Femur (tissue), 1 donor: ENCODE results near the gene DTX2.
"Not testable (repeated sequence)": the region's sequence is repeated elsewhere in the genome, so short reads cannot be mapped to it uniquely, and the experiment has no call there.

ENCODE experiments used
- DNase-seq: peaks from one replicate; pipeline ENCODE4 v3.0.0-alpha.2; 2017

The DTX2 gene

GRCh38 chr7:76445577-76446008, 15.9 kb upstream of the DTX2 start:
- DNase-seq = not testable (repeated sequence)

GRCh38 chr7:76457017-76457416, 4.5 kb upstream of the DTX2 start:
- DNase-seq = not testable (repeated sequence)

- DNase-seq = not testable (repeated sequence)
Measured at GRCh38 chr7:76458504-76458903, 3.0 kb upstream of the DTX2 start.

- DNase-seq = not testable (repeated sequence)
Measured at GRCh38 chr7:76460767-76461166, 742 bp upstream of the DTX2 start.

- not testable (repeated sequence) for DNase-seq
Measured at GRCh38 chr7:76462271-76462882, 868 bp downstream of the DTX2 start.

- not testable (repeated sequence) for DNase-seq
Measured at GRCh38 chr7:76464959-76465358, 3.5 kb downstream of the DTX2 start.

- not testable (repeated sequence) for DNase-seq
Measured at GRCh38 chr7:76465950-76466349, 4.4 kb downstream of the DTX2 start.

GRCh38 chr7:76467743-76468404, 6.4 kb downstream of the DTX2 start:
- DNase-seq = not testable (repeated sequence)

GRCh38 chr7:76471556-76472221, 10.2 kb downstream of the DTX2 start:
- DNase-seq = not testable (repeated sequence)

GRCh38 chr7:76473097-76473496, 11.6 kb downstream of the DTX2 start:
- DNase-seq = not testable (repeated sequence)

GRCh38 chr7:76476280-76476679, 14.8 kb downstream of the DTX2 start:
- not testable (repeated sequence) for DNase-seq

- not testable (repeated sequence) for DNase-seq
Measured at GRCh38 chr7:76476742-76477474, 15.4 kb downstream of the DTX2 start.

- DNase-seq = not testable (repeated sequence)
Measured at GRCh38 chr7:76479628-76480027, 18.1 kb downstream of the DTX2 start.

- not testable (repeated sequence) for DNase-seq
Measured at GRCh38 chr7:76480403-76481253, 19.1 kb downstream of the DTX2 start.

- DNase-seq = not testable (repeated sequence)
Measured at GRCh38 chr7:76482660-76483059, 21.2 kb downstream of the DTX2 start.

GRCh38 chr7:76483081-76483480, 21.6 kb downstream of the DTX2 start:
- DNase-seq = not testable (repeated sequence)

GRCh38 chr7:76484456-76484855, 22.9 kb downstream of the DTX2 start:
- DNase-seq = not testable (repeated sequence)

- DNase-seq = not testable (repeated sequence)
Measured at GRCh38 chr7:76485822-76486610, 24.5 kb downstream of the DTX2 start.

- DNase-seq = not testable (repeated sequence)
Measured at GRCh38 chr7:76486618-76487017, 25.1 kb downstream of the DTX2 start.

- DNase-seq = not testable (repeated sequence)
Measured at GRCh38 chr7:76487969-76488368, 26.5 kb downstream of the DTX2 start.

GRCh38 chr7:76492139-76492538, 30.6 kb downstream of the DTX2 start:
- DNase-seq = not testable (repeated sequence)
